NCI-H82 (cell line): ENCODE data around the gene STPG1.

Experiments
- DNase-seq: peaks from one replicate; lab custom pipeline; 2025; lab: John Stamatoyannopoulos, UW

The STPG1 gene

GRCh38 chr1:24317956-24318614 lies 95.5 kb downstream of the STPG1 start:
- no peak for DNase-seq

- DNase-seq, result no peak
These were observed 96.5 kb downstream of the STPG1 start for GRCh38 chr1:24317081-24317480.

GRCh38 chr1:24316645-24317044 lies 96.9 kb downstream of the STPG1 start:
- no peak for DNase-seq

DNA sequence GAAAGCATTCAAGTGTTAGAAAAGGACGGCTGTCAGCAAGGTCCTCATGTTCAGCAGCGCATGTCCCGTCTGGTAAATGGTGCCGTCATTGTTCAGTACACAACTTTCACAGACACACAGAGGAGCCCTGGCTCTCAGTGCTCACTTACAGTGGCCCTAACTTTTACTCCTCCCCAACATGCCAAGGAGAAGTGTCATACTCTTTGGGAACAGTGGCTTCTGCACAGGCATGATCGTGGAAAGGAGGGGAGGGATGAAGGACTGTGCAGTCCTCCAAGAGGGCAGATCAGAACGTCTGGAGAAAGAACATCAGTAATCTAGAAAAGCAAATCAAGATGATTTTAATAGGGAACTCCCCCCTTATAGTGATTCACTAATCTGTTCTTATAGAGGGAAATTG lies 98.2 kb downstream of the STPG1 start:
- no peak for DNase-seq

DNA sequence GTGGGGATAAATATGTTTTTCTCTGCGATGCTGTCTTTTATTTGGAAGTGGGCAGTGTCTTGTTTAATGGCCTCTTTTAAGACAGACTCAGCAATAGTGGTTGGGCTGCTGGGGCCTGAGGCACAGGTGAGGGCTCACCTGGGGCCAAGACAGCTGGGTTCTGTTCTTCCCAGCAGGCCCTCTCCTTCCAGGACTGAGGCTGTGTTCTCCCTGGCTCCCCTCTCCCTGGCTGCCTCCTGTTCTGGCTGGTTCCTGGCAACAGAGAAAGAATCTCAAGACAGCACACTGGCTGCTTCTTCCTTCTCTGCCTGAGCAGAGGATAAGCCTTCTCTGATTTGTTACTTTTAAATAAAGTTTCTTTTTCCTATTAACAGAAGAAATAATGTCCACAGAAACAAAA lies 101.8 kb downstream of the STPG1 start:
- no peak for DNase-seq

GRCh38 chr1:24311234-24311633 lies 102.3 kb downstream of the STPG1 start:
- DNase-seq, result no peak

DNA sequence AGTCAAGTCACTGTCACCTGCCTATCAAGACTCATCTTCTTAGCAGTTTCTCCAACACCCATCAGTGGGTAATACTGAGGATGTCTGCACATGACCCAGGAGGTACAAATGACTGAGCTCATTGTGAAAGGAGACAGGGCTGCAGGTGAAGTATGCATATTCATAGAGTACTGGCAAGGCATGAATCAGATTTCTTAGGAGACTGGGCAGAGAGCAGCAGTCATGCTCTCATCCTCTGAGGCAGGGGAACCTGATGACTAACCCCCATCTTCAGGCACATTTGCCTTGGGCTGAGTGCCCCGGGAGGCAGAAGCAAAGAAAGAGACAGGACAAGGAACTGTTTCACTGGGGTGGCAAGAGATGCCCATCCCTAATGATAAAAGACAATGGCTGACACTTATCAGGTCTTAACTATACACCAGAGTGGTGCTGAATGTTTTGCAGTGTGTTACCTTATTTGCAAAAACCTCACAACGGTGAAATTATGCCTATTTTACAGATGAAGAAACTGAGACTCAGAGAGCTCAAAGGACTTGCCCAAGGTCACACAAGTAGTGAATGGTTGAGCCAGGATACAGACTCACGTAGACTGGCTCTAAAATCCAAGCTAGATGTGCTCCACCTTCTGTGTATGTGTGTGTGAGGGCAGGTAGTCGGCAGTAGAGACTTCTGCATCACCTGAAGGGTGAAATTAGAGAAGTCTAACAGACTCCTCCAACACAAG lies 103.7 kb downstream of the STPG1 start:
- DNase-seq, result no peak

DNA sequence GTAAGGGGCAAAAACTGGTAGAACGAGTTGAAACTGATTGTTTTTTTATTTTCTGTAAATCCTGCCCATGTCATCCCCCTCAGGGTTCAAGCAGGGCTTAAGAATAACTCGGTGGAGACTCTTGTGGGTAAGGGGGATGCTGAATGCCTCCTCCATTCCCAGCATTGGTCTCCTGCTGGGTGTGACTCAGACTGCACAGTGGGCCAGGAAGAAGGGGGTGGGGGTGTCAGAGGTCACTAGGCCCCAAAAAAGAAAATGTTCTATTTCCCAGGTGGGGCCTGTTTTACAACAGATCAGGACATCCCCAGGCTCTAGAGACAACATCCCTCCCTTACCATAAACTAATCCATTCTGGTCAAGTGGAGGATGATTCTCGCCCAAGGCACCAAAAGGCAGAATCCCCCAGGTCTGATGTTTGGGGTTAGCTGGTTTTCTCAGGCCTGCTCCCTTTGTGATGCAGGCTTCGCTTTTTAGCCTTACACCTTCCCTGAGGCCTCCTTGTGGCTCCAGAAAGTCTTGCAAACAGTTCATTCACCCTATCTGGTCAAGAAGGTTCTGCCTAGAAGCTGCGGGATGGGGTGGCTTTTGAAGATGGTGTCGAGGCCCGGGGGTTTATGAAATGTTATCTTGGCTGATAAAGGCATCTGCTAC lies 105.1 kb downstream of the STPG1 start:
- no peak for DNase-seq
